HG03103 (cell line): ENCODE data around the gene ADD3.
A peak's percentile ranks its signal among the peaks of the same experiment; 100 is the strongest.

Experiments
- ATAC-seq: cut with Tn5 transposase; IDR thresholded peaks from one replicate; pipeline ENCODE4 v1.9.1; 2021; ENCODE audit warnings: low read depth; ENCODE audit not compliant: unreplicated experiment

ADD3 gene, protein sequence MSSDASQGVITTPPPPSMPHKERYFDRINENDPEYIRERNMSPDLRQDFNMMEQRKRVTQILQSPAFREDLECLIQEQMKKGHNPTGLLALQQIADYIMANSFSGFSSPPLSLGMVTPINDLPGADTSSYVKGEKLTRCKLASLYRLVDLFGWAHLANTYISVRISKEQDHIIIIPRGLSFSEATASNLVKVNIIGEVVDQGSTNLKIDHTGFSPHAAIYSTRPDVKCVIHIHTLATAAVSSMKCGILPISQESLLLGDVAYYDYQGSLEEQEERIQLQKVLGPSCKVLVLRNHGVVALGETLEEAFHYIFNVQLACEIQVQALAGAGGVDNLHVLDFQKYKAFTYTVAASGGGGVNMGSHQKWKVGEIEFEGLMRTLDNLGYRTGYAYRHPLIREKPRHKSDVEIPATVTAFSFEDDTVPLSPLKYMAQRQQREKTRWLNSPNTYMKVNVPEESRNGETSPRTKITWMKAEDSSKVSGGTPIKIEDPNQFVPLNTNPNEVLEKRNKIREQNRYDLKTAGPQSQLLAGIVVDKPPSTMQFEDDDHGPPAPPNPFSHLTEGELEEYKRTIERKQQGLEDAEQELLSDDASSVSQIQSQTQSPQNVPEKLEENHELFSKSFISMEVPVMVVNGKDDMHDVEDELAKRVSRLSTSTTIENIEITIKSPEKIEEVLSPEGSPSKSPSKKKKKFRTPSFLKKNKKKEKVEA

DNA sequence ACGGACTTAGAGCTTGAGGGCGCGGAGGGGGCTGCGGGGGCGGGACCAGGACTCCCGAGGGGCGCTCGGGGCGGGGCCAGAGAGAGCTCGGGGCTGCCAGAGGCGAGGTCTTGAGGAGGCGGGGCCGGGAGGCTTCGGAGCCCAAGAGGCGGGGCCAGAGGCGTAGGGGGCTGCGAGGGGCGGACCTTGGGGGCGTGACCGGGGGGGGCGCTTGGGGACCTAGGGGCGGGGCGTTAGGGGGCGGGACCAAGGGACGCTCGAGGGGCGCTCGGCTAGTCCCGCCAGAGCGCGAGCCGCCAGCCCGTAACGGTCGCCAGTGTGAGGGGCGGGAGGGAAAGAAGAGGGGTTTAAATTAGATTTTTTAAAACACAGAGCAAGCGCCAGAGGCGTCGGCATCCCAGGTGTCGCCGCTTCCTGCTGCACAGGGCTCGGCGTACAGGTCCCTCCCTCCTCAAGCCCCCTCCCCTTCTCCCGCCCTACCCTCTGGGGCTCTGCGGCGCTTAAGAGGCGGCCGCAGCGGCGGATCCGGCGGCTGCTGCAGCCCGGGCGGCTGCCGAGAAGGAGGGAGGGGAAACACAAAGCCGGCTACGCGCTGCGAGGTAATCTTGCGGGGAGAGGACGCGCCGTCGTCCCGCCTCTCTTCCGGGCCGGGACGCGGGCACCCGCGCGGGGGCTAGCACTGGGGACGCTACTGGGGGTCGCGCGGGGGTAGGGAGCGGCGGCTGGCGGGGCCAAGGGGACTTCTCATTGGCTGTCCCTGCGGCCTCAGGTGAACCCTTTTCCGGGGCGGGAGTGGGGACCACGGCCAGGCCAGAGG is at the start of gene ADD3:
Gene ADD3 (plus strand): TSS at position 284 of the 817 bp plus-strand sequence. CDS start 92,670 bp downstream, outside the sequence.
- ATAC-seq, result peak; percentile 48

DNA sequence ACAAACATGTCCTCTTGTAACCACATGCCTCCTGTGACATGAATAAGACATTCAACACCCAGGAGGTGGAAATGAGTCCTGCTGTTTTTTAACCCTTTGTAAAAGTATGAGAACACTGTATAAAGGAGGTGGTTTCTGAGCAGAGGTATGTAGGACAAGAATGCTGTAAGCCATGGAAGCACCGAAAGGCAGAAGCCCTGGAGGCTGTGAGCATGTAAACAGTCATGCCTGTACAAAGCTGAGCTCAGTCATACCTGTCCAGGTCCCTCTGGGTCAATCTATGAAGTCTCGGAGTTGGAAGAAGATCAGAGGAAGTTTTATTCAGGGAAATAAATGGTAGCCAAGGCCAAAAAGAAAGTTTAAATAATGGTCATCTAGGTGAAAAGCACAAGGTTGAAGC is 49.7 kb upstream of the ADD3 start:
- no peak for ATAC-seq

DNA sequence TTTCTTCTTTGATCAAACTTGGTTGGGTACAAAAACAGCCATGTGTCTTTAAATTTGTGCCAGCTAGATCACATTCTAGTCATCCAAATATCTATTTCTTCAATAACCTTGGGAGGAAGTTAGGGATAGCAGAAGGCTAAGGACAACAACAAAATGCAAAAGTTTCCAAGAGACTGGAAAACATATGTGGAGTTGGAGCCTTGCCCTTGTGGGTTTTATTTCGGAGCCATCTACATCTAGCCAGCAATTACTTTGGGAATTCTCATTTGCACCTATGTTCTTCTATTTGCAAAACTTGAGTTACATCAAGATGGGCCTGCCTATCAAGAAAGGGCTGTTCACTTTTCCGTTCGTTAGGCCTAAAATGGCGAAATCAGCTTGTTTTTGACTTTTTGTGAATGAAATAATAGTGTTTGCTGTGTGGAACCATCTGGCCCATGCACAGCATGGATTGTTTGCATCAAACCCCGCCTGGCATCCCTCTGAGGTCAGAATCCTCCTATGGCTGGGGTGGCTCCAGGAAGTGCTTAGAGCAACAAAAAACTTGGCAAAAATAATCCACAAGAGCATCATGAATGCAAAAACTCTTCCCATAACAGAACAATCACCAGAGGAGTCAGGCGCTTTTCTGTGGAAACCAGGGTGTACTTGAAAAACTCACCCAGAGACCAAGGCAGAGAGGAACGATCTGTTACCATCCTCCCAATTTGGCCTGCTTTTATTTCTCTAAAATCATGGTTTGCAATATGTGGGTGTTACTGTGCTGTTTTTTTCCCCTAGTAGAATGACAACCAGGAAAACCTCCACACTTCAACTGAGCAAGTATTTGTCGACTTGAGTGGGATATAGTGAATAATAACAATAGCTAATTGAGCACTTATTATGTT is 48.3 kb upstream of the ADD3 start:
- no peak for ATAC-seq

DNA sequence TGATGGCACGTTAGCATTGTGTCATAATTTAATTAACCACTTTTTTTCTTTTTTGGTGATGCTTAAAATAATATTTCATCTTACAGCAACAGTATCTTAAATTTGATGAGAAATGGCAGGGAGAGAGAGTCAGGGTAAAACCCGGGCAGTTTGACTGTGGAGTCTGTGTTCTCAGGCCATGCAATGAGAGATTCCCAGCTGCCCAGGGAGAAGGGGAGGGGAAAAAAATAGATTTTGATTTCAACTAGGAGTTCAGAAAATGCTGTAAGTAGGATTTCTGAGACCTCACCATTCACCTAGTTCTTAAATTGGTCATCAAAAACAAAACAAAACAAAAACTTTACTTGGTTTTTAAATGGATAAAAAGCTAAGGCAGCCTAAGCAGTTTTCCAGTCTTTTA is 47.1 kb upstream of the ADD3 start:
- ATAC-seq, result no peak

DNA sequence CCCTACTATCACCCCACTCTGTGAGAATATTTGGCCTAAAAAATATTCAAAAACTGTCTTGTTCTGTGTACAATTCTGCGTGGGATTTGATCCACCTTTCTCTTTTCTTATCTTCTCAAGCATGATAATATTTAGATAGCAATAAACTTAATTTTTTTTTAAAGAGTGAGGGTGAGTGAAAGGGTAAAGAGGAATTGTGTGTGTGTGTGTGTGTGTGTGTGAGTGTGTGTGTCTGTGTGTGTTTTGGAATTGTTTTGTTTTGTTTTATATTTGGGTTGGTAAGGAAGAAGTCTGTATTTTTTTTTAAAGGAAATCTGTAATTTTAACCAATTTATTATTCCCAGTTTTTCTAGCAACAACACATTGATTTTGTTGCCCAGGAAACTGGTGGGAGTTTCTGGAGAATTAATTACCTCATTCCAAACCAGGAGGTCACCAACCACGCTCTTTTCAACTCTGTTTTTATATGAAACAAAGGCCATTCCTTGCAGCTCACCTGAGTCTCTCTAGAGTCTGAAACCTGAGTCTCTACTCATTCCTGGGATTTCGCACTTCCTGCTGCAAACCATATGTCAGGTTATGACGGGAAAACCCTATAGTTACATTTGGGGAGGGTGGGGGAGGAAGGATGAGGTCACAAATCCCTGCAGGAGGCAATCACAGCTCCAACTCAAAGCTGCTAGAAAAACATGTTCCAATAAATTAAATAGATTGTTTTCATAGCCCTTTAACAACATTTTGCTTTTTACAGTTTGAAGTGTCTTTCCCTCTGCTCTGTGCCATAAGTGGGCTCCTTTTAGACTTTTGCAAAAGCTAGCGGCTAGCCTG is 46.4 kb upstream of the ADD3 start:
- no peak for ATAC-seq

DNA sequence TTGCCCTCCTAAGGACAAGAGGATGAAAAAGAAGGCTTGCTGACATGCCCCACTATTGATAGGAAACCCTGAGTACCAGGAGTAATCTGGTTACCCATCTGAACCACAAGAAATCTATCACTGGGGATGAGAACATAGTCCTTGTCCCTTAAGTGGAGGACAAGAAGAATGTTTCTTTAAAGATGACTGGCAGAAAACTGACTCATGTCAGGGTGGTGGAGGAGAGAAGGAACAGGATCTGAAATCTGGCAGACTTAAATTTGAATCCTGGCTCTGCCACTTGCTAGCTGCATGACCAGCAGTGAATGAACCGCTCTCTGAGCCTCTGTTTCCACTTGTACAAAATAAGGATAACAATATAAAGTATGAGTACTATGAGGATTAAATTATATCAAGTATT is 45.5 kb upstream of the ADD3 start:
- ATAC-seq, result no peak

DNA sequence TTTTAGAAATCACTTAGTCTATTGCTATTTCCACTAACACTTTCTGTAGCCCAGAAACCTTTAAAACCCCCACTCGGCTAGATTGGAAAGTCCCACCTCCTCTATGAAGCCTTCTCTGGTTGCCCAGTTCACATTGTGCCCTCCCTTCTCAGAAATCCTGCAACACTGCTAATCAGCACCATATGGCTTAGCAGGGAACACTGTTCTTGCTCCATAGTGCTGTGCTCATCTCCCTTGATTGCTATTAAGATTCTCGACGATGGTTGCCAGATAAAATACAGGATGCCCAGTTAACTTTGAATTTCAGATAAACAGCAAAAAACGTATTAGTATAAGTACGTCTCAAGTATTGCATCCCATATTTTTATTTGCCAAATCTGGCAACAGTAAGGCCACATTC is 44.3 kb upstream of the ADD3 start:
- ATAC-seq, result no peak

DNA sequence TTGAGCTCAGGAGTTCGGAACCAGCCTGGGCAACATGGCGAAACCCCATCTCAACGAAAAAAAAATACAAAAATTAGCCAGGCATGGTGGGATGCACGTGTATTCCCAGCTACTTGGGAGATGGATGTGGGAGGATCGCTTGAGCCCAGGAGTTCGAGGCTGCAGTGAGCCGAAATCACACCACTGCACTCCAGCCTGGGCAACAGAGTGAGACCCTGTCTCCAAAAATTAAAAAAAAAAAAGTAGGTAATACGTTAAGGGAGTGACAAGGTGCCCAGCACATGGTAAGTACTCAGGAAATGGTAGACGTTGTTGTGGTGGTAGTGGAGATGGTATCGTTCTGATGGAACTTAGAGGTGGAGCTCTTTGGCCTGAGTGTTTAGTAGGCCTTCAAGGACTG is 43.5 kb upstream of the ADD3 start:
- ATAC-seq, result no peak

DNA sequence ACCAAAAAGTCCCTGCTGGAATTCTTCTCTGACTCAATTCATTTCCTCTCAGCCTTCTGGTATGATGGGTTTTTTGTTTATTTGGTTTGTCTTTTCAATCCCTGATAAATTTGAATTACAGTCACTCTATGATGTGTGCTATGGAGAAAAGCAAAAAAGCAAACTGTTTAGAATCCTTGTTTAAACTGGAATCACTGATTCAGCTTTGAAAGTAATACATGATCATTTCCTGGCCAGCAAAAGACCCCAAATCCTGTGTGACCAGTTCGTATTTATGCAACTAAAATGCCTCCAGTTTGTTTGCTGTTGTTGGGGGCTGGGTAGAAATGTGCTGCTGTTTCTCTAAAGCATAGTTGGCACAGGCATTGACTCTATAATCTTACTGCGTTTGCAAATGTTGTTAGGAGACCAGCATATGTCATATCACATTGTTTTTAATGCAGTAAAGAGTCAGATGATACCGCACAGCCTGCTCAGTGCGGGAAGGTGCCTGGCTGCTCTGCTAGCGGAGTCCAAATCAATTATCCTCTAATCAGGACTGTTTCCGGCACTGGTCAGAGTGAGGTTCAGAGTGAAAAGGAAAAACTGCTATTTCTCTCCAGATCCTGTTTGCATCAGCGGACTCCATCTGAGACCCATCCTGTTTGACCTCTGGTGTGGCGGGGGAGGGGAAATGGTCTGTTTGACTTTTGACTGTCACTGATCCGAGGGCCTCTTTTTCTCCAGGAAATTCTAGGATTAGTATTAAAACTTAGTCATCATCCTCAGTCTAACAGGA is 40.6 kb upstream of the ADD3 start:
- ATAC-seq, result no peak

DNA sequence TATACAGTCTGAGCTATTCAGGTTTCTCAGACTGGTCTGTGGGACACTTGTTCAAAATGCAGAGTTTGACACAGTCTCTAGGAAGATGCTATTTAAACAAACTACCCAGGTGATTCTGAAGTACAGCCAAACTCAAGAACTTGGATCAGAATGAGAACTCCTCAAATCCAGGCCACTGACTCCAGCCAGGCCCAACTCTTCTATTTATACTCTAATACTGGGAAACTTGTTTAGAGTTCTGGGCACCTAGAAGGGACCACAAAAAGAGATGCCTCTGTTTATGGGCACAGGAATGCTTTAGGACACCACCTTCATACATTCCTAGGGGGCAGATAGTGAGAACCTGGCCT is 40.1 kb upstream of the ADD3 start:
- ATAC-seq, result no peak

DNA sequence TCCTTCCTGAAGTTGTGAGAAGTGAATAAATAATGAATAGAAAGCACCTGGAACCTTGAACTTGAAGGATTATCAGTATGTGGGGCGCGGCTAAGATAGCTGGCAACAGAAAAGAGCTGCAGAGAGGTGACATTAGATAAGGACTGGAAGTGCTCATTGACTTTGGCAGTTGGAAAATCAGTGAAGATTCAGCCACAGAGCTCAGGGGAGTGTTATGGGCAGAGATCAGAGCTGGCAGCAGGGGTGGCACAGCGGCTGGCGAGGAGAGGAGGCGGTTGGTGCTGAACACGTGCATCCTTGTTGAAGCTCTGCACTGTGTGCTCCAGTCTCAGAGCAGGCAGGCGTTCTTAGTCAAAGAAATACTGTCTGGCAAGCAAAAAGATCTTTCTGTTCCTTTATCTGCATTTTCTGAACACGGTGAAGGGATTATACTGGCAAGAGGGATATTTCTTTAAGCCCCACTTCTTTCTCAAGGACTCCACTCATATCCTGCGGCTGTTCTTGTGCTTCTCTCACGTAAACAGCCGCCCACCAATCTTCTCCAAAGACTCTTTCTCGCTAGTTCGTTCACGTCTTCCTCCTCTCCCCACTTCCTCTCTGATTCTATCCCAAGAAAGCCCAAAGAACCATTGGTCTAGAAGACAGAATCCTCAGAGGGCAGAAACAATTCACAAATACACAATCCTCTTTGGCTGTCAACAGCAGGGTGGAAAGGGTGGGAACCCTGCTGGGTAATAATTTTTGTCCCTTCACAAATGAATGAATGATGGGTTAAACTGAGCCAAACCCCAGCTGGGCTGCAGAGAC is 38.6 kb upstream of the ADD3 start:
- ATAC-seq, result no peak

DNA sequence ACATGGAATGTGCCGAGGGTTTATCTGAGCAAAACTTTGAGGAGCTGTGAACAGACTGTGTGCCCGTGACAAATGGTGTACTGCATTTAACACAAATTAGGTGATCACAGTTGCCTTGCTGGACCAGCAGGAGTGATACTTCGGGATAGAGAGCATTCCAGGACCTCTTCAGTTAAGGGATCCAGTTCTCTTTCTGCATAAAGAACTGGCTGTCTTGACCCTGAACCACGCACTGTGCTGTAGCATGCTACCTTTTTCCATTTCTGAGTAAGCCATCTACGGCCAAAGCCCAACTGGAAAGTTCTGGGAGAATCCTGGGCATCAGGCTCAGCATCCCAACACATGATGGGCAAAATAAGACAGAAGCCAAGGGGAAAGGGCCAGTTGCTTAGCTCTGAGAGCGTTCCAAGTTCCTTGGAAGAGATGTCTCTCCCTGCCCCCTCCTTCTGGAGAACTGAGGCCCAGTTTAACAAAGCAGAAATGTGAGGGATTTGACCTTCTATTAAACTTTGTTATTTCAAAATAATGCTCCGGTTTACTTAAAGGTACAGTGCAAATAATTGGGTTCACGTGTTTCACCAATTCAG is 37.9 kb upstream of the ADD3 start:
- ATAC-seq, result no peak

DNA sequence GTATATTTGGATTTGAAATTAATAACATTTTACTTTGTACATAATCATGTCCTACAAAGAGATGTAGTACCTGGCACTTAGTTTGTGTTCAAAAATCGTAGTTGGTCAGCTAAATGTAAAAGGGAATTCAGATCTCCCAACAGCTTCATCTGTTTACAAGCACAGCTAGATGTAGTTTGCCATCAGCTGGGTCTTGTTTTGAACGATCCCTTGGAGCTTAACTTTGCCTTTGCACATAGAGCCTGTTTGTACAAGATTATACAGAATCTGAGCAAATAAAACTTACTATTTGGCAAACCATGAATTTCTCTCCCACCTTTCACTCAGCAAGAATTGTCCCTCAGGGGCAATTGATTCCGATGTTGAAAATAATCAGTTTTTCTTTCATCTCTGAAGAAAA is 36.1 kb upstream of the ADD3 start:
- no peak for ATAC-seq

DNA sequence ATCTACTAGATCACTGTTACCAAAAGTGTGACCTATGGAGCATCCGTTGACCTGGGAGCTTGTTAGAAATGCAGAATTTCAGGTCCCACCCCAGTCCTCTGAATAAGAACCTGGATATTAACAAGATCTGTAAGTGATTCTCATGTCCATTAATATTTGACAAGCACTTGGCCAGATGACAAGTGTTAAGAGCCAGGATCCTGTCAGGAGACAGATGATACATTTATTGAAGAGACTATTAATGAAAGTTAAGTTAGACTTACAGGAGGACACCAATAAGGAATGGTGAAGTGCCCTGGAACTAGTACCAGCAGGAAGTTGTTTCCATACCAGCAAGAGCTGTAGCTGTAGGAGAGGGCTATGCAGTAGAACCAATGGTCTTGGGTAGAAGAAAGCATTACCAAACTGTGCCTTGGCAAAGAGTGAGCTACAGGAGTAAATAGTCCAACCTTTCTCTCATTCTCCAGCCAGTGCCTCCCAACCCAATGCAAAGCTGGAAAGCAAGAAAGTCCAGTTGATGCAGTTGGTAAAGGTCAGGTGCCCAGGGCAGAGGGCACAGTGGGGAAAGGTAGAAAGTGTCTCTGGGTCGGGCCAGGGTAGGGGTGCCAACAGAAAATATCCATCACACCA is 35.3 kb upstream of the ADD3 start:
- ATAC-seq, result no peak

DNA sequence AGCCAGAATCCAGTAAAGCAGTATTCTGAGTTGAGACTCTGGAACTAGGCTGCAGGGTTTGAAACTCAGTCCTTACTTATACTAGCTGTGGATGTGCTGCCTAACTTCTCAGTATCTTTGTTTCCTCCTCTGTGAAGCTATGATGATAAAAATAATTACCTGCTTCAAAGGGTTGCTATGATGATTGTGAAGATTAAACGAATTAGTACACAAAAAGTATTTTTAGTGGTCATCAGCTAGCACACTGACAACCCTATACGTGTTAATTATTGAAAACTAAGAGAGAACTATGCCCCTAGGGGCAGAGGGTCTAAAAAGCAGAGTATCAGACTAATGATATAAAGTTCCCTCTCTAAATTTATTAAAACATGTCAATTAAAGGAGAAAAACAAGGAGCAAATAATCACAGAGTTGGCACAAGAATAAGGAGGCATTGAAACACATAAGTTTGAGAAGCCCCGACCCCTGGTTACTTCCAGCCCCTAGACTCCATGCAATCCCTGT is 34.4 kb upstream of the ADD3 start:
- ATAC-seq, result no peak

DNA sequence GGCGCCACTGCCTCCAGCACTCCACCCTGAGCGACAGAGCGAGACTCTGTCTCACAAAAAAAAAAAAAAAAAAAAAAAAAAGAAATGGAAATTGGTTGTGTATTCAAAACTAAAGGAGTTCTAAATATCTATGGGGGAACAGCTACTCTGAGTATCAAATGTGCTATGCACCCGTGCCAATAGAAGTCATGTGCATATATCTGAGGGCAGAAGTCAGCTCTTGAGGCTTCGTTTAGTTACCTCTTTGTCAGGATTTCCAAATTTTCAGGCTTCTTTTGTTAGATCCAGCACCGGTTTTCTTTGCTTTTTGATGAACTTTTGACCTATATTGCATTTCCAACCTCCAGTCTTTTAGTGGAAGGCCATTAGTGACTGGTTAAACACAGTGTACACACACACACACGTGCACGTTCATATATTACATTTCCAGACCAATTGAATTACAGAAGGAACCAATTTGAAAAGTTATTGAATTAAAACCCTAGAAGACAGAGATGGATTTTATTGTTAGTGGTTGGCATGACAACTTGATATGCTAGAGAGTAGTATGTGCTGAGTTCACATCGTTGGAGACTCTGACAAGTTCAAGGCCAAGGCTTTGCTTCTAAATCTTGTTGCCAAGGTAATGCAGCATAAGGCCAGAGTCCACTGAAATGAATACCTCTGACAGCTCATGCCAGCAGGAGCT is 33.1 kb upstream of the ADD3 start:
- ATAC-seq, result no peak
